ENCODE measurements around the gene LIN37. TPM values are rescaled to one million over a fixed set of nuclear protein-coding genes. Genes with fewer than 3 reads are reported as not detected.
A peak's percentile ranks its signal among the peaks of the same experiment; 100 is the strongest.

Gene LIN37
- total RNA-seq, 4 donors from 2014 or later: 6.8 to 31.6 (median 16.9) TPM

- peak; percentile 22 to 79 for TF ChIP-seq POLR2A (IDR thresholded peaks at IDR 0.05)
- no peak for TF ChIP-seq CTCF (IDR thresholded peaks at IDR 0.05)
- Histone ChIP-seq H3K27ac (peak within 1 kb of the TSS; percentile 98 to 99), H3K36me3 (no peaks in the 10 kb centered on the region), H3K4me3 (peak within 1 kb of the TSS; percentile 94 to 96), H3K9me3 (no peaks in the 10 kb centered on the region), H3K27me3 (no peaks in the 10 kb centered on the region), H3K4me1 (peaks cover 0 to 17% of the 10 kb centered on the region in 2 donors)
- peak; percentile 82 to 91 for DNase-seq
- intact Hi-C loops (cut with DNase I; ENCODE audit: low total_unique reads): no loop called here
These were observed 8.2 kb downstream of the LIN37 start, which contains the start of gene HSPB6 for GRCh38 chr19:35756377-35757230. HSPB6 (minus strand) TSS chr19:35757029; CDS start chr19:35757008, 21 bp downstream.

- Histone ChIP-seq H3K4me1 (peaks cover 0 to 17% of the 10 kb centered on the region in 2 donors), H3K27me3 (no peaks in the 10 kb centered on the region), H3K4me3 (peak overlapping the region; percentile 94 to 96), H3K36me3 (no peaks in the 10 kb centered on the region), H3K27ac (peak overlapping the region; percentile 98 to 99), H3K9me3 (no peaks in the 10 kb centered on the region)
- DNase-seq: peak; percentile 97 to 98
- TF ChIP-seq POLR2A (IDR thresholded peaks at IDR 0.05): peak; percentile 15 to 72
- peak in 2 of 4 experiments; percentile 8 to 16 for TF ChIP-seq CTCF (IDR thresholded peaks at IDR 0.05)
- intact Hi-C loops (cut with DNase I; ENCODE audit: low total_unique reads): no loop called here
These were observed 8.9 kb downstream of the LIN37 start for GRCh38 chr19:35757231-35757748.

GRCh38 chr19:35757749-35758608 lies 9.6 kb downstream of the LIN37 start, which contains the start of gene PROSER3:
PROSER3 (plus strand) TSS chr19:35758176; CDS start chr19:35758216, 40 bp downstream.
- no peaks in the 10 kb centered on the region for H3K36me3 ChIP-seq

DNA sequence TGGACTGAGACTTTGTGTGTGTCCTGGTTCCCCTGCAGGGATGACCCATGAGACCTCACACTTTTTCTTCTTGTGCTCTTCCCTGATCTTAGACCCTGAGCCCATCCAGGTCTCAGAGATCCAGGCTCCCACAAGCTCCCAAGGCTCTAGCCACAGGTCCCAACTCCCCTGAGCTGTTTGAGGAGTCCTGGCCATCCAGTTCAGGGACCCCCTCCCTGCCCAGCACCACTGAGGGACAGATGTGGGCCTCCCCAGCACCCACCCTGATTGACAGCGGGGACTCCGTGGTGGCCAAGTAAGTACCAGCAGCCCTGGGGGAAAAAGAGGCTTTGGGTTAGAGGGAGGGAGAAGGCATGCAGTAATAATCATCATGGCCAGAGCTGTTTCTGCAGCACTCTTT lies 11.3 kb downstream of the LIN37 start:
- no peak overlapping the region for H3K27ac ChIP-seq
- no peak overlapping the region for H3K4me3 ChIP-seq
- H3K4me1 ChIP-seq: peaks cover 0 to 13% of the 10 kb centered on the region in 2 donors
- no peak for DNase-seq
- H3K36me3 ChIP-seq: no peaks in the 10 kb centered on the region
- TF ChIP-seq CTCF (IDR thresholded peaks at IDR 0.05): no peak
- TF ChIP-seq POLR2A (IDR thresholded peaks at IDR 0.05): no peak
- no peaks in the 10 kb centered on the region for H3K27me3 ChIP-seq
- H3K9me3 ChIP-seq: no peaks in the 10 kb centered on the region
- intact Hi-C loops (cut with DNase I; ENCODE audit: low total_unique reads): no loop called here

More at GRCh38 chr19:35757749-35758608, 9.6 kb downstream of the LIN37 start, which contains the start of gene PROSER3:
- TF ChIP-seq CTCF (IDR thresholded peaks at IDR 0.05) (no peak), POLR2A (IDR thresholded peaks at IDR 0.05) (peak; percentile 26 to 89)
- peak within 1 kb of the TSS; percentile 94 to 96 for H3K4me3 ChIP-seq
- peak; percentile 99 for DNase-seq
- intact Hi-C loops (cut with DNase I; ENCODE audit: low total_unique reads): no loop called here
- H3K9me3 ChIP-seq: no peaks in the 10 kb centered on the region
- H3K4me1 ChIP-seq: peaks cover 0 to 17% of the 10 kb centered on the region in 2 donors
- peak within 1 kb of the TSS; percentile 98 to 99 for H3K27ac ChIP-seq
- no peaks in the 10 kb centered on the region for H3K27me3 ChIP-seq
